ENCODE results near the gene BTAF1. TPM values are rescaled to one million over a fixed set of nuclear protein-coding genes. Genes with fewer than 3 reads are reported as not detected.

Gene BTAF1
- total RNA-seq, 3 donors from 2014 or later (not counting 1 experiment from before 2014, with no cell fraction given), result 77.3 to 88.7 (median 80.7) TPM

DNA sequence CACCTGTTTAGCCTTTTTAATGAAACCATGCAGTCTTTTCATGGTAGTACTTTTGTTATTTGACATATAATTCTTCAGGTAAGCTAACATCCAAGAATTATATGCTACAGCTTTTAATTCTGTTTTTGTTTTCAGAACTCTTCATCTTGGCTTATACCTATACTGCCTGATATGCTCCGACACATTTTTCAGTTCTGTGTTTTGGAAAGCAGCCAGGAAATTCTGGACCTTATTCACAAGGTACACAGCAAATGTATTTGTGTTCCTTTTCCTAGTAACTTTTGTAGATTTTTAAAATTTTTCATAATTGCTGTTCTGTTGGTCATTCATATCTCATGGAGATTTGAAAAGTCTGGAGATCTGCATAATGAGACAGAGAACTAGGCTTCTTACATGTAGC lies 56.7 kb downstream of the BTAF1 start:
- DNase-seq (no peak), ATAC-seq (no peak)
- H3K27ac Mint-ChIP-seq, result no peak overlapping the region
- H3K27me3 ChIP-seq (ENCODE audit: control insufficient read depth, insufficient read depth, low read length), result no peaks in the 10 kb centered on the region
- H3K4me3 ChIP-seq (ENCODE audit: low read length), result no peak overlapping the region
- no peaks in the 10 kb centered on the region for H3K27me3 Mint-ChIP-seq (ENCODE audit: low read depth in 2 of 2)
- no peaks in the 10 kb centered on the region for H3K9me3 Mint-ChIP-seq
- H3K36me3 Mint-ChIP-seq, result peaks cover 22% of the 10 kb centered on the region
- peaks cover 43% of the 10 kb centered on the region for H3K36me3 ChIP-seq (ENCODE audit: control insufficient read depth, insufficient read depth, low read length)
- no peak overlapping the region for H3K4me3 Mint-ChIP-seq
- no peaks in the 10 kb centered on the region for H3K9me3 ChIP-seq (ENCODE audit: control insufficient read depth, insufficient read depth, low read length)
- peaks cover 4% of the 10 kb centered on the region for H3K4me1 ChIP-seq (ENCODE audit: control insufficient read depth, insufficient read depth, low read length)
- TF ChIP-seq CTCF (IDR thresholded peaks at IDR 0.05), result no peak
- H3K4me1 Mint-ChIP-seq, result peaks cover 18 to 26% of the 10 kb centered on the region in 2 donors
- intact Hi-C loops (cut with micrococcal nuclease), result no loop called here
- WGBS (ENCODE audit: insufficient coverage), result 89% methylated on average over 1 of the region's 1 CpG
- H3K27ac ChIP-seq (ENCODE audit: low read length), result no peak overlapping the region

DNA sequence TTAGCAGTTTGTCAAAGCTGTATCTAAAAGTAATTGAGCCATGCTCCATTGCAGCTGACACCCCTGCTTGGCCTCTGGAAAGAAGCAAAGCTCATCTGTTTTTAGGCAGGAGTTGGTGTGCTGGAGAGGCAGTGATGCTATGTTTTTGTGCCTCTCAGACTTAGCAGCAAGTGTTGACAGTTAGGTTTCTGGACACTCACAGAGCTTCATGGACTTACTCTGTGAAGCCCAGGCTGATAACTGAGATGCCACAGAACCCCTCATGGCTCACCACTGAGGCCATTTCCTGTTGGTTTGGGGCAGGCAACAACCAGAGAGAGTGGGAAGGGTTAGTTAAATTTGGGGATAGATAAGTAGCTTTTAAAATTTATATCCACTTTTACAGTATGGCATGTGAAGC lies 59.8 kb downstream of the BTAF1 start:
- ATAC-seq, result peak in 1 of 3 donors; percentile 25
- Mint-ChIP-seq H3K4me1 (peaks cover 19 to 21% of the 10 kb centered on the region in 2 donors), H3K4me3 (no peak overlapping the region), H3K36me3 (peaks cover 20% of the 10 kb centered on the region), H3K9me3 (no peaks in the 10 kb centered on the region), H3K27me3 (ENCODE audit: low read depth in 2 of 2) (no peaks in the 10 kb centered on the region), H3K27ac (peak overlapping the region; percentile 17 to 45)
- intact Hi-C loops (cut with micrococcal nuclease), result no loop called here
- DNase-seq, result no peak
- TF ChIP-seq CTCF (IDR thresholded peaks at IDR 0.05), result no peak
- H3K27me3 ChIP-seq (ENCODE audit: control insufficient read depth, insufficient read depth, low read length), result no peaks in the 10 kb centered on the region
- peaks cover 48% of the 10 kb centered on the region for H3K36me3 ChIP-seq (ENCODE audit: control insufficient read depth, insufficient read depth, low read length)
- H3K27ac ChIP-seq (ENCODE audit: low read length), result no peak overlapping the region
- H3K9me3 ChIP-seq (ENCODE audit: control insufficient read depth, insufficient read depth, low read length), result no peaks in the 10 kb centered on the region
- H3K4me3 ChIP-seq (ENCODE audit: low read length), result no peak overlapping the region
- peaks cover 4% of the 10 kb centered on the region for H3K4me1 ChIP-seq (ENCODE audit: control insufficient read depth, insufficient read depth, low read length)

DNA sequence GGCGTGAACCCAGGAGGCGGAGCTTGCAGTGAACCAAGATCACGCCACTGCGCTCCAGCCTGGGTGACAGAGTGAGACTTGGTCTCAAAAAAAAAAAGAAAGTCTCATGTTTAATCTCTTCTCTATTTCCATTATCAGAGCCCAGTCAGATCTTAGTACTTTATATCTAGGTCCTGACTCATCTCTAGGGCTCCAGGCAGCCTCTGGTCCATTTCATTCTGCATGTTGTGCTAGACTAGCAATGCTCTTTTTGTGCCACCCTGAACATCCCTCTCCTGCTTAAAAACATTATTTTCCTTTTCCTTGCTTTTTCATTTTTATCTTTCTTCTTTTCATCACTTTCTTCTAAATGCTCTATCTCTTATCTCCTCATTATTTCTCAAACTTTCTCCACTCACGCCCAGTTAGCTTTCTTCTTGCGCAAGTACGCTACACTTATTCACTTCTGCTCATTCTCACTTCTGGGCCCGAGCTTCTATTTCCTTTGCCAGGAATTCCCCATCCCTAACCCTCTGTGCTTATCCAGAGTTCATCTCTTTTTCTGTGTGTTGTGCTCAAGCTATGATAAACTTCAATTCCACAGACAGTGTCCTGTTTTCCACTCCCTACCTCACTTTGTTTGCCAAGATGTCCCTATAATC lies 63.9 kb downstream of the BTAF1 start:
- H3K36me3 Mint-ChIP-seq, result peaks cover 29% of the 10 kb centered on the region
- 95% methylated on average over 8 of the region's 8 CpGs for WGBS (ENCODE audit: insufficient coverage)

More for the DNA sequence above, 63.9 kb downstream of the BTAF1 start:
- Histone ChIP-seq H3K4me3 (ENCODE audit: low read length) (no peak overlapping the region), H3K4me1 (ENCODE audit: control insufficient read depth, insufficient read depth, low read length) (peaks cover 4% of the 10 kb centered on the region), H3K9me3 (ENCODE audit: control insufficient read depth, insufficient read depth, low read length) (no peaks in the 10 kb centered on the region), H3K36me3 (ENCODE audit: control insufficient read depth, insufficient read depth, low read length) (peaks cover 58% of the 10 kb centered on the region), H3K27ac (ENCODE audit: low read length) (no peak overlapping the region), H3K27me3 (ENCODE audit: control insufficient read depth, insufficient read depth, low read length) (no peaks in the 10 kb centered on the region)
- no peak overlapping the region for H3K27ac Mint-ChIP-seq
- no peak for DNase-seq
- no peaks in the 10 kb centered on the region for H3K27me3 Mint-ChIP-seq (ENCODE audit: low read depth in 2 of 2)
- intact Hi-C loops (cut with micrococcal nuclease), result no loop called here
- TF ChIP-seq CTCF (IDR thresholded peaks at IDR 0.05), result no peak
- no peak for ATAC-seq
- peaks cover 12 to 18% of the 10 kb centered on the region in 2 donors for H3K4me1 Mint-ChIP-seq
- no peak overlapping the region for H3K4me3 Mint-ChIP-seq
- no peaks in the 10 kb centered on the region for H3K9me3 Mint-ChIP-seq

Measured in natural killer cell (primary cell).